Nephron (organoid): ENCODE data around the gene MICAL2.

ENCODE experiments used
- H3K27ac Mint-ChIP-seq, 3 experiments: 2 replicates each; pipeline ENCODE4 v1.8.0; 2020; ENCODE audit warnings: mixed read lengths in 3 of 3, mild to moderate bottlenecking in 2 of 3, moderate library complexity in 1 of 3
- H3K27me3 Mint-ChIP-seq: 2 replicates; pipeline ENCODE4 v1.8.0; 2021; ENCODE audit warnings: low read depth, mild to moderate bottlenecking, moderate library complexity, mixed read lengths
- H3K36me3 Mint-ChIP-seq: 2 replicates; pipeline ENCODE4 v1.8.0; 2020; ENCODE audit warnings: low read depth, mixed read lengths
- H3K4me1 Mint-ChIP-seq: 2 replicates; pipeline ENCODE4 v1.8.0; 2020; ENCODE audit warnings: mixed read lengths
- H3K4me3 Mint-ChIP-seq, 3 experiments: 2 replicates each; pipeline ENCODE4 v1.8.0; 2020; ENCODE audit warnings: mild to moderate bottlenecking in 3 of 3, mixed read lengths in 3 of 3, moderate library complexity in 2 of 3
- H3K9me3 Mint-ChIP-seq: 2 replicates; pipeline ENCODE4 v1.8.0; 2020; ENCODE audit warnings: mixed read lengths
- TF ChIP-seq, protein P1 (sequence below), 3 experiments: fragments of 200-600 bp; sonication (generic); IDR thresholded peaks; one replicate each; pipeline ENCODE4 v1.5.0; 2021; ENCODE audit warnings: antibody characterized with exemption in 3 of 3; ENCODE audit not compliant: unreplicated experiment in 3 of 3

The MICAL2 gene

DNA sequence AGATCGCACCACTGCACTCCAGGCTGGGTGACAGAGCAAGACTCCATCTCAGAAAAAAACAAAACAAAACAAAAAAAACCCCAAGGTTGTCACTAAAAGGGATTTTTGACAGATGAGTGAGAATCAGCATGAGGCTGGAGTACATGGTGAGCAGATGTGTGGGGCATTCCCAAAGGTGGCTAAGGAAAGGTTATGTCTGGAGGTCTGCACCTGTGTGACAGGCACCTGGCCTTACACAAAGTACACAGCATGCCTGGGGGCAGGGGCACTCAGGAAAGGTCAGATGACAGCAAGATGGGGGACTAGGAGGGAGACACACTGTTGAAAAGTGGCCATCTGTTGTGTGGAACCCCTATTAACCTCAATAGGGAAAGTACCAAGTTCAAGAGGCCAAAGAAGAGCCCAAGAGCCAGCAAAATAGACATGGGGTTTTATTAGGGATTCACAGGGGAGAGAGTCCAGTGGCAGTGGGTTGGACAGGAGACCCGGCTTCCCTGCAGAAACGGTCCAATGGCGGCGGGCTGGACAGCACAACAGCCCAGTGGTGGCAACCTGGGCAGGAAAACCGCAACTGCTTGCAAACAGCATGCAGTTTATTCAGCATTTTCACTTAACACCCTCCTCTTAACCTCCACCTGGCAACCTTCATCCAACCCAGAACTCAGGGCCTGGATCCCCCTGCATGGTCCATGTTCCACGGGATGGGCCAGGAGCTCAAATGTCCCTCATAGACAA, 101.1 kb downstream of the MICAL2 start:
- TF ChIP-seq, protein P1, sequence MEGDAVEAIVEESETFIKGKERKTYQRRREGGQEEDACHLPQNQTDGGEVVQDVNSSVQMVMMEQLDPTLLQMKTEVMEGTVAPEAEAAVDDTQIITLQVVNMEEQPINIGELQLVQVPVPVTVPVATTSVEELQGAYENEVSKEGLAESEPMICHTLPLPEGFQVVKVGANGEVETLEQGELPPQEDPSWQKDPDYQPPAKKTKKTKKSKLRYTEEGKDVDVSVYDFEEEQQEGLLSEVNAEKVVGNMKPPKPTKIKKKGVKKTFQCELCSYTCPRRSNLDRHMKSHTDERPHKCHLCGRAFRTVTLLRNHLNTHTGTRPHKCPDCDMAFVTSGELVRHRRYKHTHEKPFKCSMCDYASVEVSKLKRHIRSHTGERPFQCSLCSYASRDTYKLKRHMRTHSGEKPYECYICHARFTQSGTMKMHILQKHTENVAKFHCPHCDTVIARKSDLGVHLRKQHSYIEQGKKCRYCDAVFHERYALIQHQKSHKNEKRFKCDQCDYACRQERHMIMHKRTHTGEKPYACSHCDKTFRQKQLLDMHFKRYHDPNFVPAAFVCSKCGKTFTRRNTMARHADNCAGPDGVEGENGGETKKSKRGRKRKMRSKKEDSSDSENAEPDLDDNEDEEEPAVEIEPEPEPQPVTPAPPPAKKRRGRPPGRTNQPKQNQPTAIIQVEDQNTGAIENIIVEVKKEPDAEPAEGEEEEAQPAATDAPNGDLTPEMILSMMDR (IDR thresholded peaks at IDR 0.05; ENCODE audit: unreplicated experiment in 3 of 3), result no peak
- no peak overlapping the region for H3K4me3 Mint-ChIP-seq
- H3K27me3 Mint-ChIP-seq, result peaks cover 17% of the 10 kb centered on the region
- H3K27ac Mint-ChIP-seq, result no peak overlapping the region
- no peaks in the 10 kb centered on the region for H3K9me3 Mint-ChIP-seq
- no peaks in the 10 kb centered on the region for H3K36me3 Mint-ChIP-seq
- H3K4me1 Mint-ChIP-seq, result peaks cover 11% of the 10 kb centered on the region

DNA sequence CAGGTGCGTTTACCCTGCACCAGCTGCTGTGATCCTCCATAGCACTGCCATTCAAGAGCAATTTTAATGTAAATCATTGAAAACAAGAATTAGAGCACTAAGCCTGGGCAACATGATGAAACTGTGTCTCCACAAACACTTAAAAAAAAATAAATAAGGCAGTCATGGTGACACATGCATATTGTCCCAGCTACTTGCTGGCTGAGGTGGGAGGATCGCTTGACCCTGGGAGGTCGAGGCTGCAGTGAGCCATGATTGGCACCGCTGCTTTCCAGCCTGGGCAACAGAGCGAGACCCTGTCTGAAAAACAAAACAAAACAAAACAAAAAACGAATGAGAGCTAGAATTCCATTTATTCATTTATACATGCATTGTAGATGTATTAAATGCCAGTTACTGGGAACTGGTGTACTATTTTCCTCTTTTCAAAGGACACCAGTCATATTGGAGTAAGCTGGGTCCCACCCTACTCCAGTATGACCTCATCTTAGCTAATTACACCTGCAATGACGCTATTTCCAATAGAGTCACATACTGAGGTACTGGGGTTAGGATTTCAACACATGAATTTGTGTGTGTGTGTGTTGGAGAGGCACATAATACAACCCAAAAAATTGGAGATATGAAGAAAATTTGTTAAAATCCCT, 101.9 kb downstream of the MICAL2 start:
- Mint-ChIP-seq H3K27ac (no peak overlapping the region), H3K4me3 (no peak overlapping the region), H3K9me3 (no peaks in the 10 kb centered on the region), H3K36me3 (no peaks in the 10 kb centered on the region), H3K27me3 (peaks cover 19% of the 10 kb centered on the region), H3K4me1 (peaks cover 17% of the 10 kb centered on the region)
- TF ChIP-seq, protein P1 (IDR thresholded peaks at IDR 0.05; ENCODE audit: unreplicated experiment in 3 of 3), result no peak

DNA sequence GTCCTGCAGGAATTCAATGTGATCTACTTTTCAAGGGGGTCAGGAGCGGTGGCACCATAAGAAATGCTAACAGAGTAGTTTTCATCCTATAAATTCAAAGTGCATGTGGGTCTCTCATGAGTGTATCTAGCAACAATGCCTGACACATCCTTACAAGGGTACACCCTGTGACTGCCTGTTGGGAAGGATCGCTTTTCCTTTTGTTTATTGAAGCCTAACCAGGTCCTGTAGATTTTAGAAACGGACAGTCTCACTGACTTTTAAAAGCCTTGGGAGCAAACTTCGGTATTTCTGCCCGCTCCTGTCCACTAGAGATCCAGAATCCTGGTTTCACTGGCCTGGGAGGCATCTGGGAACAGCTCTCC, 102.4 kb downstream of the MICAL2 start:
- Mint-ChIP-seq H3K36me3 (no peaks in the 10 kb centered on the region), H3K9me3 (no peaks in the 10 kb centered on the region), H3K27me3 (peaks cover 21% of the 10 kb centered on the region), H3K27ac (no peak overlapping the region), H3K4me1 (peaks cover 17% of the 10 kb centered on the region), H3K4me3 (no peak overlapping the region)
- TF ChIP-seq, protein P1 (IDR thresholded peaks at IDR 0.05; ENCODE audit: unreplicated experiment in 3 of 3), result no peak

DNA sequence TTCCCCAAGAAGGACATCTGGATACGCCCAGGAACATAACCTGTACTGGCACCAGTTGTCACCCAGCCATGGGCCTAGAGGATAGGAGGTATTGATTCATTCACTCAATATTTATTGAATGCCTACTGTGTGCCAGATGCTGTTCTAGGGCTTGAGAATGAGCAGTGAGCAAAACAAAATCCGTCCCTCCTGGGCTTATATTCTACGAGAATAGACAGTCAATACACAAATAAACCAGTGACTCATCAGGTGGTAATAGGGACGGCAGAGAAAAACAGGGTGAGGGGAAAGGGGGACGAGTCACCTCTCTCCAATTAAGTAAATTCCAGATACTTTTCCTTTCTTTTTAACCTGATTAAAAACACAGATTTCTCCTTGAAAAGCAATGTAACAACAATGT, 103.5 kb downstream of the MICAL2 start:
- no peak overlapping the region for H3K4me3 Mint-ChIP-seq
- peaks cover 24% of the 10 kb centered on the region for H3K4me1 Mint-ChIP-seq
- H3K36me3 Mint-ChIP-seq, result no peaks in the 10 kb centered on the region
- peaks cover 19% of the 10 kb centered on the region for H3K27me3 Mint-ChIP-seq
- TF ChIP-seq, protein P1 (IDR thresholded peaks at IDR 0.05; ENCODE audit: unreplicated experiment in 3 of 3), result no peak
- no peaks in the 10 kb centered on the region for H3K9me3 Mint-ChIP-seq
- no peak overlapping the region for H3K27ac Mint-ChIP-seq

DNA sequence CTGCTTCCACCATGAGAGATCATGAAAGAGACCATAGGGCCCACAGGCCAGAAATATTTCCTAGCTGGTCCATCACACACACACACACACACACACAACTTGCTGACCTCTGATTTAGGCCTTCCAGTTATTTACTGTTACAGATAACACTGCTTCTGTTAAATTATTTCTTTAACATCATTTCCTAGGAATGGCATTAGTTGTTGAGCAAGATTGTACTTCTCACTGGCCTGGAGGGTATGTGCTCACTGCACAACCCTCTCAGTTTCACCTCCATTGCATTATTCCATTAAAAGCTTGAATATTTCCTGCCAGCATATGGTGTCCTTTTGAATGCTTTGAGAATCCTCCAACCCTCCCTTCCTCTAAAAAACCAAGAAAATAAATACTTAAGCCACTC, 104.4 kb downstream of the MICAL2 start:
- peaks cover 33% of the 10 kb centered on the region for H3K4me1 Mint-ChIP-seq
- TF ChIP-seq, protein P1 (IDR thresholded peaks at IDR 0.05; ENCODE audit: unreplicated experiment in 3 of 3), result no peak
- no peak overlapping the region for H3K4me3 Mint-ChIP-seq
- H3K9me3 Mint-ChIP-seq, result no peaks in the 10 kb centered on the region
- H3K27ac Mint-ChIP-seq, result no peak overlapping the region
- no peaks in the 10 kb centered on the region for H3K36me3 Mint-ChIP-seq
- H3K27me3 Mint-ChIP-seq, result peaks cover 23% of the 10 kb centered on the region

DNA sequence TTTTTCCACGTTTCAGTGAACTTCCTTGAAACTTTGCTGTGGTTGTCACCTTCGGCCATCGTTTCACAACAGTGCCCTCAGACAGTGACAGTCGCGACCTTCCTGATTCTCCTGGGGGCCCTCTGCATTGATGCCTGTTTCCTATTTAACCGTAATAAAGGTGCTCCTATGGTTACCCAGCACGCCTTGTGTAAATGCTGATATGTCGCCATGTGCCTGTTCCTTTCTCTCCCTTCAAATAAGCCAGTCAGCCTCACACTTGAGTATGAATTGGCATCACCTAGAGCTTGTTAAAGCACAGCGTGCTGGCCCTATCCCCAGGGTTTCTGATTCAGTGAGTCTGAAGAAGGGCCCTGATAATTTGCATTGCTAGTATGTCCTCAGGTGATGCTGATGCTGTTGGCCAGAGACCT, 104.8 kb downstream of the MICAL2 start:
- Mint-ChIP-seq H3K36me3 (no peaks in the 10 kb centered on the region), H3K27ac (no peak overlapping the region), H3K27me3 (peaks cover 23% of the 10 kb centered on the region), H3K4me3 (no peak overlapping the region), H3K9me3 (no peaks in the 10 kb centered on the region), H3K4me1 (peaks cover 37% of the 10 kb centered on the region)
- TF ChIP-seq, protein P1 (IDR thresholded peaks at IDR 0.05; ENCODE audit: unreplicated experiment in 3 of 3), result no peak
